Breast epithelium (tissue), 4 donors: ENCODE measurements around the gene RBMS2. TPM values are rescaled to one million over a fixed set of nuclear protein-coding genes. Genes with fewer than 3 reads are reported as not detected.

ENCODE experiments used
- DNase-seq, 2 donors: peaks; one replicate each; pipeline ENCODE4 v3.0.0-alpha.2; 2019; ENCODE audit warnings: low spot score in 2 of 2
- H3K27ac ChIP-seq, 2 donors: fragments of 200-600 bp; sonication (generic) in 1 of 2; one replicate each; pipeline ENCODE4 v1.5.1; 2016 to 2019; ENCODE audit warnings: mild to moderate bottlenecking in 1 of 2
- H3K27me3 ChIP-seq, 2 donors: fragments of 200-600 bp; sonication (generic) in 1 of 2; one replicate each; pipeline versions ENCODE4 v1.5.1 to v1.6.0; 2017 to 2019; ENCODE audit warnings: control low read depth in 1 of 2, mild to moderate bottlenecking in 1 of 2
- H3K36me3 ChIP-seq: fragments of 200-600 bp; one replicate; pipeline ENCODE4 v1.5.1; 2019
- H3K4me1 ChIP-seq, 2 donors: fragments of 200-600 bp; sonication (generic); one replicate each; pipeline ENCODE4 v1.5.1; 2016 to 2019; ENCODE audit warnings: control low read depth in 1 of 2
- H3K4me3 ChIP-seq, 3 donors: fragments of 200-600 bp; sonication (generic); 1 replicate in 2 of 3; 2 replicates in 1 of 3; pipeline ENCODE4 v1.5.1; 2016 to 2019; ENCODE audit warnings: mild to moderate bottlenecking in 3 of 3, moderate library complexity in 2 of 3
- H3K9me3 ChIP-seq, 2 donors: fragments of 200-600 bp; sonication (generic) in 1 of 2; one replicate each; pipeline ENCODE4 v1.5.1; 2016 to 2019; ENCODE audit warnings: control low read depth in 1 of 2
- CTCF ChIP-seq, 3 donors: fragments of 450-650 bp; IDR thresholded peaks; one replicate each; pipeline ENCODE4 v1.5.1; 2016 to 2017; ENCODE audit warnings: antibody characterized with exemption in 3 of 3, mild to moderate bottlenecking in 3 of 3, moderate library complexity in 3 of 3
- POLR2A ChIP-seq: fragments of 450-650 bp; IDR thresholded peaks from one replicate; pipeline ENCODE4 v1.6.1; 2016; ENCODE audit warnings: antibody characterized with exemption, mild to moderate bottlenecking, moderate library complexity
- POLR2AphosphoS5 ChIP-seq, 3 donors: sonication (generic); formaldehyde crosslinking; IDR thresholded peaks; one replicate each; pipeline ENCODE4 v1.6.1; 2017; ENCODE audit warnings: antibody characterized with exemption in 3 of 3
- intact Hi-C: fragments of 100-400 bp; cut with DNase I; formaldehyde crosslinking; loops from one replicate; pipeline ENCODE4 v1.15.1; 2023; ENCODE audit warnings: low total_unique reads
- total RNA-seq, 3 donors: library from RNA; depleted of rRNA; stranded (reverse); fragments of >200 nt; gene quantifications; one replicate each; pipeline ENCODE4 v1.1.0, GENCODE V29; 2016

RBMS2 gene
- 10 to 100 TPM; 22.9 to 27.5 (median 27.2) TPM for total RNA-seq

- TF ChIP-seq CTCF (IDR thresholded peaks at IDR 0.05) (no peak), POLR2A (no peak), POLR2AphosphoS5 (IDR thresholded peaks at IDR 0.05) (peak in 1 of 3 donors; percentile 11)
- Histone ChIP-seq H3K9me3 (no peaks in the 10 kb centered on the region), H3K4me1 (peaks cover 4 to 6% of the 10 kb centered on the region in 2 donors), H3K27me3 (no peaks in the 10 kb centered on the region), H3K27ac (peak within 1 kb of the TSS; percentile 87 to 96), H3K36me3 (no peaks in the 10 kb centered on the region), H3K4me3 (peak within 1 kb of the TSS; percentile 58 to 71 (median 61))
- peak; percentile 74 to 89 for DNase-seq
- intact Hi-C loops = no loop called here
These were observed at the start of gene RBMS2 for GRCh38 chr12:56521590-56522371. Gene RBMS2, plus strand, starts transcription at chr12:56521820. Its CDS starts 204 bp downstream, at chr12:56522024.

- no peak overlapping the region for H3K27ac ChIP-seq
These were observed 47.2 kb upstream of the RBMS2 start for GRCh38 chr12:56474389-56474788.

GRCh38 chr12:56476143-56476542 is 45.5 kb upstream of the RBMS2 start:
- TF ChIP-seq POLR2A = no peak
- no peak for TF ChIP-seq POLR2AphosphoS5 (IDR thresholded peaks at IDR 0.05)
- no peak for TF ChIP-seq CTCF (IDR thresholded peaks at IDR 0.05)
- no peaks in the 10 kb centered on the region for H3K27me3 ChIP-seq
- intact Hi-C loops = no loop called here
- H3K27ac ChIP-seq = no peak overlapping the region
- no peak for DNase-seq
- no peaks in the 10 kb centered on the region for H3K9me3 ChIP-seq
- no peaks in the 10 kb centered on the region for H3K36me3 ChIP-seq
- no peaks in the 10 kb centered on the region for H3K4me1 ChIP-seq
- no peak overlapping the region for H3K4me3 ChIP-seq

More at GRCh38 chr12:56474389-56474788, 47.2 kb upstream of the RBMS2 start:
- H3K9me3 ChIP-seq = no peaks in the 10 kb centered on the region
- no peaks in the 10 kb centered on the region for H3K27me3 ChIP-seq
- DNase-seq = no peak
- TF ChIP-seq POLR2AphosphoS5 (IDR thresholded peaks at IDR 0.05) (no peak), CTCF (IDR thresholded peaks at IDR 0.05) (no peak)
- no peak overlapping the region for H3K4me3 ChIP-seq
- no peaks in the 10 kb centered on the region for H3K36me3 ChIP-seq
- peaks cover 0 to 5% of the 10 kb centered on the region in 2 donors for H3K4me1 ChIP-seq
- intact Hi-C loops = no loop called here

- TF ChIP-seq CTCF (IDR thresholded peaks at IDR 0.05) = no peak
- TF ChIP-seq POLR2A = no peak
- no peak for TF ChIP-seq POLR2AphosphoS5 (IDR thresholded peaks at IDR 0.05)
- H3K27me3 ChIP-seq = no peaks in the 10 kb centered on the region
- no peak overlapping the region for H3K4me3 ChIP-seq
- no peaks in the 10 kb centered on the region for H3K4me1 ChIP-seq
- no peaks in the 10 kb centered on the region for H3K36me3 ChIP-seq
- no peak for DNase-seq
- intact Hi-C loops = no loop called here
- no peaks in the 10 kb centered on the region for H3K9me3 ChIP-seq
- H3K27ac ChIP-seq = no peak overlapping the region
These were observed 44.6 kb upstream of the RBMS2 start for GRCh38 chr12:56476972-56477432.

- Histone ChIP-seq H3K36me3 (no peaks in the 10 kb centered on the region), H3K4me3 (no peak overlapping the region), H3K4me1 (no peaks in the 10 kb centered on the region), H3K27ac (no peak overlapping the region), H3K27me3 (no peaks in the 10 kb centered on the region), H3K9me3 (no peaks in the 10 kb centered on the region)
- TF ChIP-seq POLR2AphosphoS5 (IDR thresholded peaks at IDR 0.05) (no peak), POLR2A (no peak), CTCF (IDR thresholded peaks at IDR 0.05) (no peak)
- DNase-seq = no peak
- intact Hi-C loops = no loop called here
These were observed 43.9 kb upstream of the RBMS2 start for GRCh38 chr12:56477521-56478225.
